ENCODE measurements around the gene LRRC4C. TPM values are rescaled to one million over a fixed set of nuclear protein-coding genes. Genes with fewer than 3 reads are reported as not detected.

The LRRC4C gene
- total RNA-seq, 1 donor from 2014 or later: 16.9 TPM

DNA sequence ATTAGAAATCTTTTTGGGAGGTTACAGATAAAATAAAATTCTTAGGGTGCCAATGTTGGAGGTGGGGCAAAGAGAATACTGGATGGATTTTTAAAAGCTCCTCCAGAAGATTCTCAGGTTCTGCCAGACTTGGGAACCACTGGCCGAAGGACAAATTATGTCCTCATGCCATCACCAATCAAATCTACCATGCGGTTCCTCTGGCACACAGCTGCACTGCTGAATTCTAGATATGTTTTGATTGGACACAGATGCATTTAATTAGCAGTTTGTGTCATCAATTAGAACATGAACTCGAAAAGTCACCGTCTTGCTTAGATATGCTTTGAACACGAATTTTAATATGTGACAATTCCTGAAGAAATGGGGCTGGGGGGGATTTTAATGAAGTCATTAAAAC, 1269.2 kb downstream of the LRRC4C start:
- Mint-ChIP-seq H3K4me1 (peaks cover 70% of the 10 kb centered on the region), H3K27me3 (ENCODE audit: low read depth) (no peaks in the 10 kb centered on the region), H3K4me3 (no peak overlapping the region), H3K9me3 (peaks cover 4% of the 10 kb centered on the region), H3K27ac (peak overlapping the region; percentile 1), H3K36me3 (no peaks in the 10 kb centered on the region)
- TF ChIP-seq, protein P1, sequence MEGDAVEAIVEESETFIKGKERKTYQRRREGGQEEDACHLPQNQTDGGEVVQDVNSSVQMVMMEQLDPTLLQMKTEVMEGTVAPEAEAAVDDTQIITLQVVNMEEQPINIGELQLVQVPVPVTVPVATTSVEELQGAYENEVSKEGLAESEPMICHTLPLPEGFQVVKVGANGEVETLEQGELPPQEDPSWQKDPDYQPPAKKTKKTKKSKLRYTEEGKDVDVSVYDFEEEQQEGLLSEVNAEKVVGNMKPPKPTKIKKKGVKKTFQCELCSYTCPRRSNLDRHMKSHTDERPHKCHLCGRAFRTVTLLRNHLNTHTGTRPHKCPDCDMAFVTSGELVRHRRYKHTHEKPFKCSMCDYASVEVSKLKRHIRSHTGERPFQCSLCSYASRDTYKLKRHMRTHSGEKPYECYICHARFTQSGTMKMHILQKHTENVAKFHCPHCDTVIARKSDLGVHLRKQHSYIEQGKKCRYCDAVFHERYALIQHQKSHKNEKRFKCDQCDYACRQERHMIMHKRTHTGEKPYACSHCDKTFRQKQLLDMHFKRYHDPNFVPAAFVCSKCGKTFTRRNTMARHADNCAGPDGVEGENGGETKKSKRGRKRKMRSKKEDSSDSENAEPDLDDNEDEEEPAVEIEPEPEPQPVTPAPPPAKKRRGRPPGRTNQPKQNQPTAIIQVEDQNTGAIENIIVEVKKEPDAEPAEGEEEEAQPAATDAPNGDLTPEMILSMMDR (IDR thresholded peaks at IDR 0.05; ENCODE audit: unreplicated experiment): no peak
- DNase-seq (ENCODE audit: low spot score in 2 of 2, unreplicated experiment in 2 of 2): no peak

DNA sequence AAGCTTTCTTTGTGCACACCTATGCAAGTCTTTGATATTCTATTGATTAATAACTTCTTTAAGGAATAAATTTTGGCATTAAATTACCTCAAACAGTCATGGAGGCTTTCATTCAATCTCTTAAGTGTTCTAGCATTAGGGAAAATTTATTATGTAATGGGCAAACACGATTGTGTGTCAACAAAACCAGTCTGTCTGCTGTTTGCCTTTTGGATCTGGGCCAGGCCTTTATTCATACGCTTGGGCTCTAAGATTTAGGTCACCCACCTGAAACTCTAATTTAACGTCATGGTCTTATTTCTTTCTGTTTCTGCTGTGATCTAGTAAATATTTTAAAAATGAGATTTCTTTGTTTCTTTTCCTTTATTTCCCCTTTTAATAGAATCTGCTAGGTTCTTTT, 1270.6 kb downstream of the LRRC4C start:
- DNase-seq (ENCODE audit: low spot score in 2 of 2, unreplicated experiment in 2 of 2): no peak
- H3K36me3 Mint-ChIP-seq: no peaks in the 10 kb centered on the region
- no peak overlapping the region for H3K4me3 Mint-ChIP-seq
- peaks cover 4% of the 10 kb centered on the region for H3K9me3 Mint-ChIP-seq
- H3K27ac Mint-ChIP-seq: peak overlapping the region; percentile 56
- H3K27me3 Mint-ChIP-seq (ENCODE audit: low read depth): no peaks in the 10 kb centered on the region
- TF ChIP-seq, protein P1 (IDR thresholded peaks at IDR 0.05; ENCODE audit: unreplicated experiment): no peak
- peaks cover 65% of the 10 kb centered on the region for H3K4me1 Mint-ChIP-seq

DNA sequence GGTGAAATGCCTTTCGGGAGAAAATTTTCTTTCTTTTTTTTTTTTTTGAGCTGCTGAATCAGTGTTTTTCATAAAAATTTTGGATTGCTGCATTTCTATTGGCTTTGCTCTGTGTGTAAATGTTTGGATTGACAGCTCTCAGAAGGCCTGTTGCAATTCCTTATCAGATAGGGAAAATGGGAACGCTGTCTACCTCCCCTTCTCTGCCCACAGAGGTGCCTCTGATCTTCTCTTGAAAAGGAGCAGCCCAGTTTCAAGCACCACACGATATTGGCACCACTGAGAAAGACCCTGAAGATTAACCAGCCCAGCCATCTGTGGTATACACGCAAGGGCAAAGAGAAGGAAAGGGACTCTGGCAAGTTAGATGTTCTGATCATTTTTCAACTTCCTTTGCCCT, 1272.2 kb downstream of the LRRC4C start:
- no peak overlapping the region for H3K4me3 Mint-ChIP-seq
- DNase-seq (ENCODE audit: low spot score in 2 of 2, unreplicated experiment in 2 of 2): no peak
- no peaks in the 10 kb centered on the region for H3K36me3 Mint-ChIP-seq
- no peaks in the 10 kb centered on the region for H3K9me3 Mint-ChIP-seq
- no peaks in the 10 kb centered on the region for H3K27me3 Mint-ChIP-seq (ENCODE audit: low read depth)
- H3K4me1 Mint-ChIP-seq: peaks cover 62% of the 10 kb centered on the region
- TF ChIP-seq, protein P1 (IDR thresholded peaks at IDR 0.05; ENCODE audit: unreplicated experiment): no peak
- peak overlapping the region; percentile 17 for H3K27ac Mint-ChIP-seq

DNA sequence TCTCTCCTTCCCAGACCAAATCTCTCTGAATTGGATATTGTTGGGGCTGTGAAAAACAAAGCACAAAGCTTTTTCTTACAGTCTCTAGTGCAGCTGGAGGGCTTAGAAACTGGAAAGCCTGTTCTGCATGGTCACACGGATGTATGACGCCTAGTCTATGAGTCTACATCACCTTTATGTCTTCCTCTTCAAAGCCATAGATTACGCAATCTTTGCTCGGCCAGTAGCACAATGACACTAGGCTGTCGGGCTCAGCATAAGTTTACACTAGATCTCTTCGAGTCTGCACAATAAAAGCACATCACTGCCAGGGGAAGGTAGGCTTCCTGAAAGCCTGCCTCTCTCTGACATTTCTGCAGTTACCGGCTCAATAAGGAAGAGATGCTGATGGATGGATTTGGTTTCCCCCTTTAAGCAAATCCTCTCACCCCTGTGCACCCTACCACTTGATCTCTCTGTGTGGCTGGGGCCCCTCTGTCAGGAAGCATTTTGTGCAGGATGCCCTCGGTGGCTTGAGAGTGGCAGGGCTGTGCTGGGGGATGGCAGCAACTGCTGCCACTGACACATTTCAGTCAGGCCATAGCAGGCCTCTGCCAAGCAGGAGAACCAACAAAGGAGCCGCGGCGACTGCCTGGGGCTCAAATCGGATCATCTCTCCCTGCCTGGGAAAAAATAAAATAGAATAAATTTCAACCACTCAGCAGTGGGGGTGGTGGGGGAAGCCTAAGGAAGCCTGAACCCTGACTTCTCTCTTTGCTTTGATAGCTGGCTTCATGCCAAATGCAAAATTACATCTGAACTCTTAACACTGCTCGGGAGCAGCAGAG, 1272.8 kb downstream of the LRRC4C start:
- TF ChIP-seq, protein P1 (IDR thresholded peaks at IDR 0.05; ENCODE audit: unreplicated experiment): no peak
- no peak overlapping the region for H3K4me3 Mint-ChIP-seq
- H3K36me3 Mint-ChIP-seq: no peaks in the 10 kb centered on the region
- H3K9me3 Mint-ChIP-seq: no peaks in the 10 kb centered on the region
- H3K4me1 Mint-ChIP-seq: peaks cover 62% of the 10 kb centered on the region
- H3K27ac Mint-ChIP-seq: peak overlapping the region; percentile 74
- H3K27me3 Mint-ChIP-seq (ENCODE audit: low read depth): no peaks in the 10 kb centered on the region
- DNase-seq (ENCODE audit: low spot score in 2 of 2, unreplicated experiment in 2 of 2): no peak

DNA sequence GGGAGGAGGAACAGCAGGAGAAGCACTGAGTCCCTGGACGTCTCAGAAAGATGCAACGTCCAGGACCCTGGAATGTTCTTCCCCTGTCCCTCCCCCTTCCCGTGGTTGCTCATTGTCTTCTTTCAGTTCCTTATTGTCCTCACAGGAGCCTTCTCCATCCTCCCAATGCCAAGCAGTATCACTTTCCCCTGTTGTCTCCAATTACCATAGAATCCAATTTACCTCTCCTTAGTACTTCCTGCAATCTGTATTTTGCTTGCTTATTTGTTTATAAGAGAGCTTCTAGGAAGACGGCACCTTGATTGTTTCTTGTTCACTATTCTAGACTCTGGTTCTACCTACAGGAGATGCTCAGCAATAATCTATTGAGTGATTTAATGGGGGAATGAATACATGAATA, 1273.7 kb downstream of the LRRC4C start:
- Mint-ChIP-seq H3K4me3 (no peak overlapping the region), H3K4me1 (peaks cover 57% of the 10 kb centered on the region), H3K9me3 (no peaks in the 10 kb centered on the region), H3K36me3 (no peaks in the 10 kb centered on the region), H3K27ac (peak overlapping the region; percentile 2), H3K27me3 (ENCODE audit: low read depth) (no peaks in the 10 kb centered on the region)
- no peak for DNase-seq (ENCODE audit: low spot score in 2 of 2, unreplicated experiment in 2 of 2)
- TF ChIP-seq, protein P1 (IDR thresholded peaks at IDR 0.05; ENCODE audit: unreplicated experiment): no peak

Data from mesothelial cell of epicardium (in vitro differentiated cells).